ENCODE data around the gene MEGF6. TPM values are rescaled to one million over a fixed set of nuclear protein-coding genes. Genes with fewer than 3 reads are reported as not detected.

Gene MEGF6
- total and polyA plus RNA-seq, 2 donors: 14.5 to 23.5 TPM

GRCh38 chr1:3483801-3484444, 127.4 kb downstream of the MEGF6 start:
- 53% methylated on average over 31 of the region's 31 CpGs for WGBS

GRCh38 chr1:3483380-3483779, 127.9 kb downstream of the MEGF6 start:
- H3K27ac ChIP-seq (ENCODE audit: low read depth): no peak overlapping the region
- no peak overlapping the region for H3K4me3 ChIP-seq (ENCODE audit: low read depth, low read length)
- no peaks in the 10 kb centered on the region for H3K4me1 ChIP-seq (ENCODE audit: insufficient read depth)
- 84% methylated on average over 14 of the region's 14 CpGs for WGBS
- no peaks in the 10 kb centered on the region for H3K36me3 ChIP-seq (ENCODE audit: insufficient read depth)
- no peak for DNase-seq (ENCODE audit: extremely low spot score)

More at GRCh38 chr1:3483801-3484444, 127.4 kb downstream of the MEGF6 start:
- Histone ChIP-seq H3K4me3 (ENCODE audit: low read depth, low read length) (no peak overlapping the region), H3K4me1 (ENCODE audit: insufficient read depth) (no peaks in the 10 kb centered on the region), H3K36me3 (ENCODE audit: insufficient read depth) (no peaks in the 10 kb centered on the region), H3K27ac (ENCODE audit: low read depth) (no peak overlapping the region)
- no peak for DNase-seq (ENCODE audit: extremely low spot score)

DNA sequence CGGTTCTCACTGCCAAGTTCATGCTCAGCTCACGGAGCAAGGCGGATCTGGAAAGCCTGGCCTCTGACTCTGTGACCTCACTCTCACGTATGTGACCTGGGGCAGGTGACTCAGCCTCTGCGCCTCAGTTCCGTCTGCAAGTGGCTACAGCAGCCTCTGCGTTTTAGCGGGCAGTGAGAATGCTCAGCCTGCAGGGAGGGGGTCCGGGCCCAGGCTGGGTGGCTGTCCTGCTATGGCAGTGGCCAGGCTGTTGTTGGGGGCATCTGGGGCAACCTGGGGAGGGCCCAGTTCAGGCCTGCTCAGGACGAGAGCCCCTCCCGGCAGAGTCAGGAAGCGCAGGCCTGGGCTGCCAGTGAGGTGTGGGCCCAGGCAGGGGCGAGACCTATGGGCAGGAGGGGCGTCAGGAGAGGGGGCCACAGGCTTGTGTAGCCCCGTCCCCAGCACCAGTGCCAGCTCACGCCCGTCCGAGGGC, 128.9 kb downstream of the MEGF6 start:
- Histone ChIP-seq H3K36me3 (ENCODE audit: insufficient read depth) (no peaks in the 10 kb centered on the region), H3K27ac (ENCODE audit: low read depth) (no peak overlapping the region), H3K4me1 (ENCODE audit: insufficient read depth) (no peaks in the 10 kb centered on the region), H3K4me3 (ENCODE audit: low read depth, low read length) (no peak overlapping the region)
- WGBS: 48% methylated on average over 18 of the region's 18 CpGs
- DNase-seq (ENCODE audit: extremely low spot score): no peak

DNA sequence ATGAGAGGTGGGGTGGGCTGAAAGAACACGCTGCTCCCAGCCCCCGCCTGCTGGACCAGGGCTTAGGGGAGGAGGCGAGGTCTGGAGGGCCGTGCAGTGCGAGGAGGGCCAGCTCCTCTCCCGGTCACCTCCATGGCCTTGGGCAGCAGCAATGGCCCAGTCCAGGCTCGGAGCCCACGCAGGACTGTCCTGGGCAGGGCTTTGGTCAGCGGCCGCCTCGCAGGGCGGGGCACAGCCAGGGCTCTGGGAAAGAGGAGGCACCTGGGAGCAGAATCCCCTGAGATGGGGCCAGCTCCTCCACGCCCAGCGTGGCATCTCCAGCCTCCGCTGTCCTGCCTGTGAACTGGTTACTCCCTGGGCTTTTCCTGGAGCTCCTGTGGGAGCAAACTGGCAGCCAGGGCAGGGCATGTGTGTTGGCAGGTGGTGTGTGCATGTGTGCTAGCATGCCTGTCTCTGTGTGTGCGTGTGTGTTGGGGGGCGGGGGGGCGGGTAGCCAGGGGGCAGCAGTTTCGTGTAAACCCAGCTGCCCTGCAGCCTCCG, 129.4 kb downstream of the MEGF6 start:
- DNase-seq (ENCODE audit: extremely low spot score): no peak
- Histone ChIP-seq H3K36me3 (ENCODE audit: insufficient read depth) (no peaks in the 10 kb centered on the region), H3K4me3 (ENCODE audit: low read depth, low read length) (no peak overlapping the region), H3K27ac (ENCODE audit: low read depth) (no peak overlapping the region), H3K4me1 (ENCODE audit: insufficient read depth) (no peaks in the 10 kb centered on the region)
- 59% methylated on average over 20 of the region's 20 CpGs for WGBS

- Histone ChIP-seq H3K4me1 (ENCODE audit: insufficient read depth) (no peaks in the 10 kb centered on the region), H3K4me3 (ENCODE audit: low read depth, low read length) (no peak overlapping the region), H3K36me3 (ENCODE audit: insufficient read depth) (no peaks in the 10 kb centered on the region), H3K27ac (ENCODE audit: low read depth) (no peak overlapping the region)
- WGBS: 66% methylated on average over 15 of the region's 15 CpGs
- no peak for DNase-seq (ENCODE audit: extremely low spot score)
These were observed 130.3 kb downstream of the MEGF6 start for GRCh38 chr1:3481046-3481445.

DNA sequence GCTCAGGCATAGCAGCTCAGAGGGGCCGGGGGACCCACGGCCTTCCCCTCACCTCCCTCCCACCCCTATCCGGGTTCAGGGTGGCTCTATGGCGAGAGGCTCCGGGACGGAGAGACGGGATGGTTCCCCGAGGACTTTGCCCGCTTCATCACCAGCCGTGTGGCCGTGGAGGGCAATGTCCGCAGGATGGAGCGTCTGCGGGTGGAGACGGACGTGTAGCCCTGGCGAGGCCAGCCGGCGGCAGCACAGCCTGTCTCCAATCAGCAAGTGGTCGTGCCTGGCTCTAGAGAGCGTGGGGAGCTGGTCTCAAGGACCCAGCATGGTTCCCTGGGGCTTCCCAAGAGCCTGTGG, 131.0 kb downstream of the MEGF6 start:
- no peaks in the 10 kb centered on the region for H3K4me1 ChIP-seq (ENCODE audit: insufficient read depth)
- WGBS: 67% methylated on average over 21 of the region's 21 CpGs
- H3K36me3 ChIP-seq (ENCODE audit: insufficient read depth): no peaks in the 10 kb centered on the region
- H3K27ac ChIP-seq (ENCODE audit: low read depth): no peak overlapping the region
- no peak overlapping the region for H3K4me3 ChIP-seq (ENCODE audit: low read depth, low read length)
- DNase-seq (ENCODE audit: extremely low spot score): no peak

GRCh38 chr1:3479511-3480368, 131.6 kb downstream of the MEGF6 start:
- Histone ChIP-seq H3K4me1 (ENCODE audit: insufficient read depth) (no peaks in the 10 kb centered on the region), H3K27ac (ENCODE audit: low read depth) (no peak overlapping the region), H3K36me3 (ENCODE audit: insufficient read depth) (no peaks in the 10 kb centered on the region), H3K4me3 (ENCODE audit: low read depth, low read length) (no peak overlapping the region)
- WGBS: 76% methylated on average over 30 of the region's 30 CpGs
- DNase-seq (ENCODE audit: extremely low spot score): no peak

DNA sequence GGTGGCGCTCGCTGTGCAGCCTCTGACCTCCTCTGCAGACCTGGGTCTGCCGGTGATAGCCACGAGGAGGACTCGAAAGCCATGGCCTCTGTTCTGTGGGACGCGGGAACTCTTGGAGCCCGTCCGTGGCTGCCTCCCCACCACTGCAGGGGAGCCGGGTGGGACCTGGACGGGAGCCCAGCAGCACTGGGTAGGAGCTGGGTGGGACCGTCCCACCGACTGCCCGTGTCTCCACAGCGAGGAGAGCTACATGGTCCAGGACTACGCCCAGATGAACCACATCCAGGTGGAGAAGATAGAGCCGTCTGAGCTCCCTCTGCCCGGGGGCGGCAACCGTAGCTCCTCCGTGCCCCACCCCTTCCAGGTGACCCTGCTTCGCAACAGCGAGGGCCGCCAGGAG, 133.1 kb downstream of the MEGF6 start:
- WGBS: 72% methylated on average over 24 of the region's 24 CpGs
- no peak overlapping the region for H3K4me3 ChIP-seq (ENCODE audit: low read depth, low read length)
- no peaks in the 10 kb centered on the region for H3K36me3 ChIP-seq (ENCODE audit: insufficient read depth)
- no peaks in the 10 kb centered on the region for H3K4me1 ChIP-seq (ENCODE audit: insufficient read depth)
- DNase-seq (ENCODE audit: extremely low spot score): no peak
- H3K27ac ChIP-seq (ENCODE audit: low read depth): no peak overlapping the region

GRCh38 chr1:3477241-3477995, 133.9 kb downstream of the MEGF6 start:
- Histone ChIP-seq H3K27ac (ENCODE audit: low read depth) (no peak overlapping the region), H3K36me3 (ENCODE audit: insufficient read depth) (no peaks in the 10 kb centered on the region), H3K4me1 (ENCODE audit: insufficient read depth) (no peaks in the 10 kb centered on the region), H3K4me3 (ENCODE audit: low read depth, low read length) (no peak overlapping the region)
- 58% methylated on average over 28 of the region's 28 CpGs for WGBS
- DNase-seq (ENCODE audit: extremely low spot score): no peak

- DNase-seq (ENCODE audit: extremely low spot score): no peak
- no peak overlapping the region for H3K27ac ChIP-seq (ENCODE audit: low read depth)
These were observed 134.6 kb downstream of the MEGF6 start for GRCh38 chr1:3476666-3477065.

GRCh38 chr1:3475839-3476573, 135.3 kb downstream of the MEGF6 start:
- DNase-seq (ENCODE audit: extremely low spot score): no peak
- no peaks in the 10 kb centered on the region for H3K4me1 ChIP-seq (ENCODE audit: insufficient read depth)
- H3K4me3 ChIP-seq (ENCODE audit: low read depth, low read length): no peak overlapping the region
- no peak overlapping the region for H3K27ac ChIP-seq (ENCODE audit: low read depth)
- no peaks in the 10 kb centered on the region for H3K36me3 ChIP-seq (ENCODE audit: insufficient read depth)
- 84% methylated on average over 14 of the region's 14 CpGs for WGBS

More at GRCh38 chr1:3476666-3477065, 134.6 kb downstream of the MEGF6 start:
- 83% methylated on average over 16 of the region's 16 CpGs for WGBS
- Histone ChIP-seq H3K36me3 (ENCODE audit: insufficient read depth) (no peaks in the 10 kb centered on the region), H3K4me1 (ENCODE audit: insufficient read depth) (no peaks in the 10 kb centered on the region), H3K4me3 (ENCODE audit: low read depth, low read length) (no peak overlapping the region)

DNA sequence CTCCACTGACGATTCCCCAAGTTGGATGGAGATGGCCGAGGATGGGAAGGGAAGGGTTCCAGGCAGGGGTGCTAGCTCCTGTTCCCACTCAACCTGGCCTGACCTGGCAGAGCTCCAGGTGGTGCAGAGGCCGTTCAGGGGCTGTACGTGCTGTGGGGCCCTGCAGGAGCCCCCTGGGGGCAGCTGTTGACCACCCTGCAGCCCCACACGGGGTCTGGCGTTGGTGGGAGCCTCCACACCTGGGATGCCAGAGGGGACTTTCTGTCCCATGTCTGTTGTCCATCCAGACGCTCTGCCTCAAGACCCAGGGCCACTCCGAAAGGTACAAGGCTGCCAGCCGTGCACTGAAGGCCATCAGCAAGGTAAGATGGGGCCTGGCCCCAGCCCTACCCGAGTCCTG, 136.9 kb downstream of the MEGF6 start:
- no peak overlapping the region for H3K27ac ChIP-seq (ENCODE audit: low read depth)
- DNase-seq (ENCODE audit: extremely low spot score): no peak
- H3K4me1 ChIP-seq (ENCODE audit: insufficient read depth): no peaks in the 10 kb centered on the region
- no peaks in the 10 kb centered on the region for H3K36me3 ChIP-seq (ENCODE audit: insufficient read depth)
- 65% methylated on average over 10 of the region's 10 CpGs for WGBS
- H3K4me3 ChIP-seq (ENCODE audit: low read depth, low read length): no peak overlapping the region

- DNase-seq (ENCODE audit: extremely low spot score): no peak
- Histone ChIP-seq H3K4me3 (ENCODE audit: low read depth, low read length) (no peak overlapping the region), H3K27ac (ENCODE audit: low read depth) (no peak overlapping the region), H3K4me1 (ENCODE audit: insufficient read depth) (no peaks in the 10 kb centered on the region), H3K36me3 (ENCODE audit: insufficient read depth) (no peaks in the 10 kb centered on the region)
- WGBS: 90% methylated on average over 8 of the region's 8 CpGs
These were observed 137.3 kb downstream of the MEGF6 start for GRCh38 chr1:3474016-3474415.
